ENCODE data around the gene WDR74. TPM values are rescaled to one million over a fixed set of nuclear protein-coding genes. Genes with fewer than 3 reads are reported as not detected.
A peak's percentile ranks its signal among the peaks of the same experiment; 100 is the strongest.
"Not testable (repeated sequence)": the region's sequence is repeated elsewhere in the genome, so short reads cannot be mapped to it uniquely, and the experiment has no call there.

Gene WDR74
- total and polyA plus RNA-seq, 2 donors (not counting 1 experiment from before 2014, with no cell fraction given), result 14.8 to 86.9 TPM

GRCh38 chr11:62841361-62842170 is 2.2 kb upstream of the WDR74 start:
- Histone ChIP-seq H3K79me2 (ENCODE audit: control insufficient read depth, insufficient read depth, low read length) (peaks cover 18% of the 10 kb centered on the region), H3K4me3 (replicated peaks in 1 of 4; ENCODE audit: control extremely low read depth in 1 of 4, insufficient read depth in 1 of 4, low read depth in 3 of 4, low read length in 4 of 4) (peak overlapping the region; percentile 0 to 93 (median 25)), H3K27me3 (ENCODE audit: control insufficient read depth, insufficient read depth, low read length) (no peaks in the 10 kb centered on the region), H4K20me1 (ENCODE audit: control insufficient read depth, extremely low read depth, insufficient read depth, low read length) (no peaks in the 10 kb centered on the region), H3K36me3 (ENCODE audit: control insufficient read depth, insufficient read depth, low read length) (peaks cover under 1% of the 10 kb centered on the region), H2AFZ (ENCODE audit: low read length) (no peak overlapping the region), H3K4me1 (ENCODE audit: control insufficient read depth, extremely low read depth, insufficient read depth, low read length) (peaks cover 5% of the 10 kb centered on the region), H3K4me2 (ENCODE audit: extremely low read depth, insufficient read depth, low read length) (peak overlapping the region; percentile 72), H3K9me3 (ENCODE audit: control insufficient read depth, insufficient read depth, low read depth, low read length) (no peaks in the 10 kb centered on the region), H3K27ac (ENCODE audit: insufficient read depth, low read length) (peak overlapping the region; percentile 97), H3K9ac (ENCODE audit: insufficient read depth, low read length) (peak overlapping the region; percentile 74)
- peak; percentile 100 for DNase-seq (ENCODE audit: low read depth in 2 of 2)
- TF ChIP-seq, protein P1, sequence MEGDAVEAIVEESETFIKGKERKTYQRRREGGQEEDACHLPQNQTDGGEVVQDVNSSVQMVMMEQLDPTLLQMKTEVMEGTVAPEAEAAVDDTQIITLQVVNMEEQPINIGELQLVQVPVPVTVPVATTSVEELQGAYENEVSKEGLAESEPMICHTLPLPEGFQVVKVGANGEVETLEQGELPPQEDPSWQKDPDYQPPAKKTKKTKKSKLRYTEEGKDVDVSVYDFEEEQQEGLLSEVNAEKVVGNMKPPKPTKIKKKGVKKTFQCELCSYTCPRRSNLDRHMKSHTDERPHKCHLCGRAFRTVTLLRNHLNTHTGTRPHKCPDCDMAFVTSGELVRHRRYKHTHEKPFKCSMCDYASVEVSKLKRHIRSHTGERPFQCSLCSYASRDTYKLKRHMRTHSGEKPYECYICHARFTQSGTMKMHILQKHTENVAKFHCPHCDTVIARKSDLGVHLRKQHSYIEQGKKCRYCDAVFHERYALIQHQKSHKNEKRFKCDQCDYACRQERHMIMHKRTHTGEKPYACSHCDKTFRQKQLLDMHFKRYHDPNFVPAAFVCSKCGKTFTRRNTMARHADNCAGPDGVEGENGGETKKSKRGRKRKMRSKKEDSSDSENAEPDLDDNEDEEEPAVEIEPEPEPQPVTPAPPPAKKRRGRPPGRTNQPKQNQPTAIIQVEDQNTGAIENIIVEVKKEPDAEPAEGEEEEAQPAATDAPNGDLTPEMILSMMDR (conservative IDR thresholded peaks at IDR 0.05 in 1 of 2, IDR thresholded peaks at IDR 0.05 in 1 of 2; ENCODE audit: low read depth in 1 of 2, low read length in 2 of 2), result no peak
- TF ChIP-seq EZH2 (IDR thresholded peaks at IDR 0.05; ENCODE audit: low read length, missing control alignments), result no peak

- H2AFZ ChIP-seq (ENCODE audit: low read length), result not testable (repeated sequence)
These were observed 1.5 kb upstream of the WDR74 start for GRCh38 chr11:62840721-62841360.

GRCh38 chr11:62835336-62835735 is 4.1 kb downstream of the WDR74 start:
- Histone ChIP-seq H3K4me2 (ENCODE audit: extremely low read depth, insufficient read depth, low read length) (no peak overlapping the region), H3K27me3 (ENCODE audit: control insufficient read depth, insufficient read depth, low read length) (no peaks in the 10 kb centered on the region), H3K79me2 (ENCODE audit: control insufficient read depth, insufficient read depth, low read length) (peaks cover 35% of the 10 kb centered on the region), H3K4me1 (ENCODE audit: control insufficient read depth, extremely low read depth, insufficient read depth, low read length) (peaks cover 6% of the 10 kb centered on the region), H3K9me3 (ENCODE audit: control insufficient read depth, insufficient read depth, low read depth, low read length) (no peaks in the 10 kb centered on the region), H3K4me3 (replicated peaks in 1 of 4; ENCODE audit: control extremely low read depth in 1 of 4, insufficient read depth in 1 of 4, low read depth in 3 of 4, low read length in 4 of 4) (no peak overlapping the region), H2AFZ (ENCODE audit: low read length) (no peak overlapping the region), H3K36me3 (ENCODE audit: control insufficient read depth, insufficient read depth, low read length) (peaks cover 19% of the 10 kb centered on the region), H3K9ac (ENCODE audit: insufficient read depth, low read length) (no peak overlapping the region), H4K20me1 (ENCODE audit: control insufficient read depth, extremely low read depth, insufficient read depth, low read length) (no peaks in the 10 kb centered on the region), H3K27ac (ENCODE audit: insufficient read depth, low read length) (no peak overlapping the region)
- DNase-seq (ENCODE audit: low read depth in 2 of 2), result no peak
- TF ChIP-seq, protein P1 (conservative IDR thresholded peaks at IDR 0.05 in 1 of 2, IDR thresholded peaks at IDR 0.05 in 1 of 2; ENCODE audit: low read depth in 1 of 2, low read length in 2 of 2), result no peak
- TF ChIP-seq EZH2 (IDR thresholded peaks at IDR 0.05; ENCODE audit: low read length, missing control alignments), result no peak

More at GRCh38 chr11:62840721-62841360, 1.5 kb upstream of the WDR74 start:
- H3K4me1 ChIP-seq (ENCODE audit: control insufficient read depth, extremely low read depth, insufficient read depth, low read length); H4K20me1 ChIP-seq (ENCODE audit: control insufficient read depth, extremely low read depth, insufficient read depth, low read length); H3K36me3 ChIP-seq (ENCODE audit: control insufficient read depth, insufficient read depth, low read length); H3K9me3 ChIP-seq (ENCODE audit: control insufficient read depth, insufficient read depth, low read depth, low read length); H3K27me3 ChIP-seq (ENCODE audit: control insufficient read depth, insufficient read depth, low read length): not testable (repeated sequence)
- DNase-seq (ENCODE audit: low read depth in 2 of 2), result peak in 1 of 2 donors; percentile 69
- peak overlapping the region; percentile 9 to 94 (median 53) for H3K4me3 ChIP-seq (replicated peaks in 1 of 4; ENCODE audit: control extremely low read depth in 1 of 4, insufficient read depth in 1 of 4, low read depth in 3 of 4, low read length in 4 of 4)
- peak overlapping the region; percentile 59 for H3K4me2 ChIP-seq (ENCODE audit: extremely low read depth, insufficient read depth, low read length)
- peaks cover 20% of the 10 kb centered on the region for H3K79me2 ChIP-seq (ENCODE audit: control insufficient read depth, insufficient read depth, low read length)
- H3K9ac ChIP-seq (ENCODE audit: insufficient read depth, low read length), result peak overlapping the region; percentile 21
- H3K27ac ChIP-seq (ENCODE audit: insufficient read depth, low read length), result peak overlapping the region; percentile 79

All from fibroblast of lung (primary cell).